ENCODE data around the gene ARHGAP26. TPM values are rescaled to one million over a fixed set of nuclear protein-coding genes. Genes with fewer than 3 reads are reported as not detected.

ARHGAP26 gene
- total and polyA plus RNA-seq, 2 donors (not counting 3 experiments of a cell fraction or from before 2014, with no cell fraction given): 3.1 to 16.2 TPM

GRCh38 chr5:142844866-142845265 lies 74.7 kb downstream of the ARHGAP26 start:
- TF ChIP-seq MYC (IDR thresholded peaks at IDR 0.05; ENCODE audit: low read depth, low read length): no peak
- no peak for TF ChIP-seq JUN (IDR thresholded peaks at IDR 0.05; ENCODE audit: borderline replicate concordance, insufficient read depth, insufficient read length, low read depth)
- TF ChIP-seq GATA2 (IDR thresholded peaks at IDR 0.05; ENCODE audit: insufficient read depth, insufficient read length, low read depth, low read length): no peak
- TF ChIP-seq MAX (IDR thresholded peaks at IDR 0.05; ENCODE audit: insufficient read depth, insufficient read length): no peak
- TF ChIP-seq FOS (IDR thresholded peaks at IDR 0.05; ENCODE audit: borderline replicate concordance, insufficient read depth, low read length): no peak
- no peak for TF ChIP-seq CTCF (IDR thresholded peaks at IDR 0.05; ENCODE audit: extremely low read depth in 1 of 2, insufficient read depth in 1 of 2, low read depth in 1 of 2, low read length in 2 of 2)
- Histone ChIP-seq H3K4me1 (ENCODE audit: control insufficient read depth, extremely low read depth, insufficient read depth, low read length) (peaks cover 13% of the 10 kb centered on the region), H3K27ac (ENCODE audit: insufficient read depth, low read depth, low read length) (no peak overlapping the region), H3K4me2 (ENCODE audit: insufficient read depth, low read length) (no peak overlapping the region), H3K27me3 (ENCODE audit: control insufficient read depth in 2 of 2, insufficient read depth in 2 of 2, low read length in 2 of 2) (no peaks in the 10 kb centered on the region), H3K9ac (replicated peaks; ENCODE audit: extremely low read depth, insufficient read depth, low read length) (no peak overlapping the region), H3K36me3 (ENCODE audit: control insufficient read depth in 2 of 2, extremely low read depth in 1 of 2, insufficient read depth in 2 of 2, low read length in 2 of 2) (no peaks in the 10 kb centered on the region), H3K9me1 (replicated peaks; ENCODE audit: control insufficient read depth, extremely low read depth, insufficient read depth, low read length) (no peaks in the 10 kb centered on the region), H3K9me3 (replicated peaks; ENCODE audit: control insufficient read depth, insufficient read depth, low read length) (no peaks in the 10 kb centered on the region), H3K79me2 (ENCODE audit: control insufficient read depth, insufficient read depth, low read length) (no peaks in the 10 kb centered on the region), H4K20me1 (replicated peaks; ENCODE audit: control insufficient read depth, extremely low read depth, insufficient read depth, low read length) (no peaks in the 10 kb centered on the region), H3K4me3 (replicated peaks in 1 of 3; ENCODE audit: insufficient read depth in 1 of 3, low read depth in 1 of 3, low read length in 3 of 3) (no peak overlapping the region), H2AFZ (ENCODE audit: low read depth, low read length) (no peak overlapping the region)
- no TSS peak for BruUV-seq (replicated peaks)
- ChIA-PET CTCF (interaction anchor here (0.8 to 3.4 kb wide), 9 partner anchors 9 to 128 kb away, joined by 3 to 18 read pairs (median 6); no protein-coding TSS in a partner anchor), POLR2A (no interaction called here)
- dilution Hi-C loops (cut with MboI; ENCODE audit: extremely low pct_ligation_motif_present, low sequenced_read_pairs): no loop called here
- DNase-seq (ENCODE audit: low read depth, low spot score) (no peak), FAIRE-seq (peak; percentile 43)
- intact Hi-C loops (cut with micrococcal nuclease): no loop called here
